NCI-H1105 (cell line): ENCODE data around the gene FBLL1.
"Not testable (repeated sequence)": the region's sequence is repeated elsewhere in the genome, so short reads cannot be mapped to it uniquely, and the experiment has no call there.

Source experiments
- DNase-seq: peaks from one replicate; lab custom pipeline; 2025; lab: John Stamatoyannopoulos, UW

The FBLL1 gene

GRCh38 chr5:168552146-168552545, 23.0 kb downstream of the FBLL1 start:
- no peak for DNase-seq

- no peak for DNase-seq
Observed at GRCh38 chr5:168553377-168554130, 24.4 kb downstream of the FBLL1 start.

- no peak for DNase-seq
Observed at GRCh38 chr5:168557389-168557788, 28.3 kb downstream of the FBLL1 start.

GRCh38 chr5:168562279-168562678, 33.2 kb downstream of the FBLL1 start:
- DNase-seq = no peak

- DNase-seq = no peak
Observed at GRCh38 chr5:168563959-168564358, 34.9 kb downstream of the FBLL1 start.

GRCh38 chr5:168568738-168569137, 39.6 kb downstream of the FBLL1 start:
- DNase-seq = no peak

GRCh38 chr5:168570490-168571328, 41.6 kb downstream of the FBLL1 start:
- DNase-seq = no peak

GRCh38 chr5:168573663-168574062, 44.6 kb downstream of the FBLL1 start:
- not testable (repeated sequence) for DNase-seq

- DNase-seq = not testable (repeated sequence)
Observed at GRCh38 chr5:168574156-168574555, 45.1 kb downstream of the FBLL1 start.

GRCh38 chr5:168575391-168576372, 46.6 kb downstream of the FBLL1 start:
- no peak for DNase-seq

- no peak for DNase-seq
Observed at GRCh38 chr5:168578006-168578405, 48.9 kb downstream of the FBLL1 start.

GRCh38 chr5:168578538-168579487, 49.7 kb downstream of the FBLL1 start, which contains the start of gene PANK3:
Gene PANK3, minus strand, starts transcription at chr5:168579368. Its CDS starts 85 bp downstream, at chr5:168579283.
- peak; percentile 35 for DNase-seq

GRCh38 chr5:168579488-168580226, 50.6 kb downstream of the FBLL1 start:
- DNase-seq = peak; percentile 92

- no peak for DNase-seq
Observed at GRCh38 chr5:168580227-168580508, 51.1 kb downstream of the FBLL1 start.
